Activated CD8-positive, alpha-beta T cell treated with anti-CD3 and anti-CD28 coated beads for 36 hours (primary cell): ENCODE data around the gene SYT17. TPM values are rescaled to one million over a fixed set of nuclear protein-coding genes. Genes with fewer than 3 reads are reported as not detected.

Experiments used
- ATAC-seq: fragments of 200-7000 bp; cut with Tn5 transposase; one replicate; pipeline ENCODE4 v1.10.0; 2021; ENCODE audit warnings: mild to moderate bottlenecking, moderate library complexity
- CTCF ChIA-PET: fragments of 350-600 bp; sonication (Branson Sonifier 250); formaldehyde crosslinking; loops from one replicate; lab custom pipeline; 2021; ENCODE audit warnings: antibody characterized with exemption; lab: Charles Lee
- POLR2A ChIA-PET: fragments of 350-600 bp; sonication (Branson Sonifier 250); formaldehyde crosslinking; loops from one replicate; lab custom pipeline; 2021; ENCODE audit warnings: antibody characterized with exemption; lab: Charles Lee
- DNase-seq: peaks from one replicate; pipeline ENCODE4 v3.0.0-alpha.2; 2020
- H3K27ac Mint-ChIP-seq: one replicate; pipeline ENCODE4 v1.8.0; 2021; ENCODE audit warnings: mild to moderate bottlenecking, mixed read lengths
- H3K27me3 Mint-ChIP-seq: one replicate; pipeline ENCODE4 v1.8.0; 2021; ENCODE audit warnings: mixed read lengths
- H3K36me3 Mint-ChIP-seq: one replicate; pipeline ENCODE4 v1.8.0; 2021; ENCODE audit warnings: low read depth, mixed read lengths
- H3K4me1 Mint-ChIP-seq: one replicate; pipeline ENCODE4 v1.8.0; 2021; ENCODE audit warnings: low read depth, mixed read lengths
- H3K4me3 Mint-ChIP-seq: one replicate; pipeline ENCODE4 v1.8.0; 2021; ENCODE audit warnings: mild to moderate bottlenecking, moderate library complexity, mixed read lengths
- H3K9me3 Mint-ChIP-seq: one replicate; pipeline ENCODE4 v1.8.0; 2021; ENCODE audit warnings: mixed read lengths
- intact Hi-C: fragments of 100-400 bp; cut with micrococcal nuclease; formaldehyde crosslinking; loops from one replicate; pipeline ENCODE4 v1.10.0; 2022
- total RNA-seq, 2 experiments: library from RNA; stranded (reverse); gene quantifications; one replicate each; pipeline ENCODE4 v1.2.3, GENCODE V29; 2021
- TF ChIP-seq, protein P1 (sequence below): fragments of 200-600 bp; IDR thresholded peaks from one replicate; pipeline ENCODE4 v1.8.0; 2022; ENCODE audit warnings: antibody characterized with exemption, mild to moderate bottlenecking

Gene SYT17
- total RNA-seq, 2 experiments from 2014 or later: 0.59 TPM; not detected in 1

DNA sequence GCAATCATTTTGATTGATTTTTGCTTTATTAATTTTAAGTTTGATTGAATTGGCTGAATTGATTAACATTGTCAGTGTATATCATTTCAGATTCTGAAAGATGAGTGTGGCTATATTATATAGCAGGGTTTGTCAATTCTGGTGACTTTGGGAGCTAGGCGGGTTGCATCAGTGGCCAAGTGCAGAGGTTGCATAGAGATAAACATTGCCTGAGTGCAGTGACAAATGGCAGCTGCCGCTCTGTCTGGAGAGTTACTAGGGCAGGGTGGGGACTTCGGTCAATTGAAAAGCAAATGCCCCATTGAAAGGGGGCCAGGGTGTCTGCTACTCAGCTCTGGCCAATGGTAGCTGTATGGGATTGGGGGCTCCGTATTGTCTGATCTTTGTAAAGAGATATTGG, 12.7 kb downstream of the SYT17 start:
- ChIA-PET POLR2A (no interaction called here), CTCF (interaction anchor here (0.8 to 6.4 kb wide), 3 partner anchors 63 to 118 kb away, joined by 3 to 53 read pairs (median 4); no protein-coding TSS in a partner anchor)
- H3K4me3 Mint-ChIP-seq: no peak overlapping the region
- H3K27me3 Mint-ChIP-seq: peaks cover 4% of the 10 kb centered on the region
- no peak overlapping the region for H3K27ac Mint-ChIP-seq
- DNase-seq (no peak), ATAC-seq (no peak)
- H3K36me3 Mint-ChIP-seq: no peaks in the 10 kb centered on the region
- no peaks in the 10 kb centered on the region for H3K4me1 Mint-ChIP-seq
- intact Hi-C loops: loop anchor here (5.0 kb wide), 1 partner anchor 93 kb away; no protein-coding TSS in a partner anchor
- no peaks in the 10 kb centered on the region for H3K9me3 Mint-ChIP-seq
- TF ChIP-seq, protein P1, sequence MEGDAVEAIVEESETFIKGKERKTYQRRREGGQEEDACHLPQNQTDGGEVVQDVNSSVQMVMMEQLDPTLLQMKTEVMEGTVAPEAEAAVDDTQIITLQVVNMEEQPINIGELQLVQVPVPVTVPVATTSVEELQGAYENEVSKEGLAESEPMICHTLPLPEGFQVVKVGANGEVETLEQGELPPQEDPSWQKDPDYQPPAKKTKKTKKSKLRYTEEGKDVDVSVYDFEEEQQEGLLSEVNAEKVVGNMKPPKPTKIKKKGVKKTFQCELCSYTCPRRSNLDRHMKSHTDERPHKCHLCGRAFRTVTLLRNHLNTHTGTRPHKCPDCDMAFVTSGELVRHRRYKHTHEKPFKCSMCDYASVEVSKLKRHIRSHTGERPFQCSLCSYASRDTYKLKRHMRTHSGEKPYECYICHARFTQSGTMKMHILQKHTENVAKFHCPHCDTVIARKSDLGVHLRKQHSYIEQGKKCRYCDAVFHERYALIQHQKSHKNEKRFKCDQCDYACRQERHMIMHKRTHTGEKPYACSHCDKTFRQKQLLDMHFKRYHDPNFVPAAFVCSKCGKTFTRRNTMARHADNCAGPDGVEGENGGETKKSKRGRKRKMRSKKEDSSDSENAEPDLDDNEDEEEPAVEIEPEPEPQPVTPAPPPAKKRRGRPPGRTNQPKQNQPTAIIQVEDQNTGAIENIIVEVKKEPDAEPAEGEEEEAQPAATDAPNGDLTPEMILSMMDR: no peak

DNA sequence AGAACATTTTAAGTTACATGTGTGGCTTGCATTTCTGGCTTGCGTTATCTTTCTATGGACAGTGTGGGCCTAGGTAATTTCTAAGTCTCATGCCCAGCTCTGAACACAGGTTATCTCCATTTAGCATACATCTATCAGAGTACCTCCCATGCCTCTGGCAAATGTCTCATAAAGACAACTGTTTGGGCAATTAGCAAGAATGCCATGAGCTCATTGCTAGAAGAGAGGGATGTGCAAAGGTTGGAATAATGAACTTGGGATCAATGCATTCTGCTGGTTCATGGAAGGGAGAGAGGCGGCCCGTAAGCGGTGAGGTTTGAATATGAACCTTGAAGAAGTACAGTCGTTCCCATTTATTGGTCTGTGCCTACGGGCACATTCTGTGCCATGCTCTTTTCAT, 14.4 kb downstream of the SYT17 start:
- no peak overlapping the region for H3K4me3 Mint-ChIP-seq
- no peaks in the 10 kb centered on the region for H3K36me3 Mint-ChIP-seq
- POLR2A ChIA-PET: no interaction called here
- H3K4me1 Mint-ChIP-seq: no peaks in the 10 kb centered on the region
- no peaks in the 10 kb centered on the region for H3K9me3 Mint-ChIP-seq
- TF ChIP-seq, protein P1: no peak
- CTCF ChIA-PET: interaction anchor here (1.0 kb wide), 1 partner anchor 97 kb away, joined by 4 read pairs; no protein-coding TSS in a partner anchor
- H3K27ac Mint-ChIP-seq: no peak overlapping the region
- intact Hi-C loops: loop anchor here (5.0 kb wide), 1 partner anchor 95 kb away; no protein-coding TSS in a partner anchor
- ATAC-seq: no peak
- H3K27me3 Mint-ChIP-seq: peaks cover 4% of the 10 kb centered on the region
- no peak for DNase-seq

DNA sequence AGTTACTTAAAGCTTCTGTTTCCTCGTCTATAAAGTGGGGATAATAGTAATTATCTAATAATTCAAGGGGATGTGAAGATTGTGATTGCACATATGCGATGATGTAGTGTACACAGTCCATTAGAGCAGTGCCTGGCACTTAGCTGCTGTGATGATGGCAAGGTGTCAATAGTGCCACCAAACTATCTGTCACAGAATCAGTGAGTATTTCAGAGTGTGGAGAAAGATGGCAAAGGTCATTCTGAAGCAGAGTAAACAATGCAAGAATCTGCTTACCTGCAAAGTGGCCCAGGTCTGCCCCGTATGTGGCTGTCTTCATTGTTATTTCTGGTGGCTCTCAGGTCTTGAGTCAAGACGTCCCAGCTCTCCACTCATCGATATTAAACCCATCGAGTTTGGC, 15.1 kb downstream of the SYT17 start:
- ATAC-seq (no peak), DNase-seq (no peak)
- Mint-ChIP-seq H3K36me3 (no peaks in the 10 kb centered on the region), H3K9me3 (peaks cover 3% of the 10 kb centered on the region), H3K27ac (no peak overlapping the region), H3K4me1 (no peaks in the 10 kb centered on the region), H3K27me3 (peaks cover 4% of the 10 kb centered on the region), H3K4me3 (no peak overlapping the region)
- TF ChIP-seq, protein P1: no peak
- ChIA-PET CTCF (interaction anchor here (1.0 kb wide), 1 partner anchor 97 kb away, joined by 4 read pairs; no protein-coding TSS in a partner anchor), POLR2A (no interaction called here)
- intact Hi-C loops: loop anchor here (5.0 kb wide), 1 partner anchor 96 kb away; no protein-coding TSS in a partner anchor

DNA sequence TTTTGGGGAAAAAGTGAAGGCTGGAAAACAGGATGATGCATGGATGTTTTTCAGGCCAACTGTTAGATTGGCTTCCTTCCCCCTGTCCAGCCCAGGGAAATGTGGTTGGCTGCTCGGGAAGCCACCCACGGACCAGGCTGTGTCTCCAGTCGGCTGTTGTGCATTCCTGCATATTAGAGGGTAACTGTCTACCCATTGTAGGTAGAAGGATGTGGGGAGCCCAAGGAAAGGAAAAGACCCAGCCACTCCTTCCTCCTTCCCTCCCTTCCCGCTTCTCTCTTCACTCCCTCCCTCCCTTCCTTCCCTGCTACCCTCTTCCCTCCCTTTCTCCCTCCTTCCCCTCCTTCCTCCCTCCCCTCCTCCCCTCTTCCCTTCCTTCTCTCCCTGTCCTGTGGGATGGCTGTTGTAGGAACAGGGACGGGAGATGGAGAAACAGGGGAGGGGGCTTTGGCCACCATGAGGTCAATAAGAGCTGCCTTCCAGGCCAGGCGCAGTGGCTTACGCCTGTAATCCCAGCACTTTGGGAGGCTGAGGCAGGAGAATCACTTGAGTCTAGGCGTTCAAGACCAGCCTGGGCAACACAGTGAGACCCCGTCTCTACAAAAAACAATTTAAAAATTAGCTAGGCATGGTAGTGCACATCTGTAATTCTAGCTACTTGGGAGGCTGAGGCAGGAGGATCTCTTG, 16.9 kb downstream of the SYT17 start:
- CTCF ChIA-PET: no interaction called here
- no peak for ATAC-seq
- Mint-ChIP-seq H3K4me3 (no peak overlapping the region), H3K4me1 (no peaks in the 10 kb centered on the region), H3K27me3 (peaks cover 4% of the 10 kb centered on the region), H3K36me3 (no peaks in the 10 kb centered on the region), H3K27ac (no peak overlapping the region), H3K9me3 (peaks cover 4% of the 10 kb centered on the region)
- intact Hi-C loops: loop anchor here (5.0 kb wide), 1 partner anchor 98 kb away; no protein-coding TSS in a partner anchor
- POLR2A ChIA-PET: no interaction called here
- TF ChIP-seq, protein P1: no peak
- no peak for DNase-seq

DNA sequence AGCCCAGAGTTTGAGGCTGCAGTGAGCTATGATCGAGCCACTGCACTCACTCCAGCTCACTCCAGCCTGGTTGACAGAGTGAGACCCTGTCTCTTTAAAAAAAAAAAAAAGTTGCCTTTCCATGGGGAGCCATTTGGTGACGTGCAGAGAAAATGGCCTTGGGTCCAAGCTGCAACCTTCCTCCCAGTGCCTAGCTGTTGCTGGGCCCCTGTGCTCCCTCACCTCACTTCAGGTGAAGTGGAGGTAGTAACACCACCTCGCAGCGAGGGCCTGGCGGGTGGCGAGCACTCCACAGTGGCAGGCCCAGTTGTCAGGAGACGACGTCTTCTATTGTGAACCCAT, 17.4 kb downstream of the SYT17 start:
- Mint-ChIP-seq H3K27me3 (no peaks in the 10 kb centered on the region), H3K4me3 (no peak overlapping the region), H3K27ac (no peak overlapping the region), H3K36me3 (no peaks in the 10 kb centered on the region), H3K9me3 (peaks cover 4% of the 10 kb centered on the region), H3K4me1 (peaks cover 2% of the 10 kb centered on the region)
- intact Hi-C loops: no loop called here
- POLR2A ChIA-PET: no interaction called here
- CTCF ChIA-PET: no interaction called here
- TF ChIP-seq, protein P1: no peak
- no peak for ATAC-seq
- DNase-seq: no peak
